Kasumi-1 (cell line): ENCODE data around the gene NTSR1.
"Not testable (repeated sequence)": the region's sequence is repeated elsewhere in the genome, so short reads cannot be mapped to it uniquely, and the experiment has no call there.

Source experiments
- DNase-seq, 2 experiments: peaks; one replicate each; lab custom pipeline; 2025; lab: John Stamatoyannopoulos, UW

The NTSR1 gene

DNA sequence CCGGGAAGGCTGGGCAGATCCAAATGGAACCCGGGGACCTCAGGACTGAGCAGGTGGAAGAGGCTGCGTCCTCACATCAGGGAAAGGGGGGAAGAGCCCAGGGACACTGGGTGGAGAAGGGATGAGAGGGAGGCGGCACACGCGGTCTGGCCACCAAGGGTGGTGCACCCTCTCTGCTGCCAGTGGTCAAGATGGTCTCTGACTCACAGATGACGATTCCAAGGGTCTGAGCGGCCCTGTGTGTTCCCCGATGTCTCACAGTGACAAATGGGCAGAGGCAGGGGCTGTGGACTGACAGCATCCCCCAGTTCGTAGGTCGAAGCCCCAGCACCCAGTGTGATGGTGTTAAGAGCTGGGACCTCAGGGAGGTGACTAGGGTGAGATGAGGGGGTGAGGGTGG, 34.3 kb upstream of the NTSR1 start:
- no peak for DNase-seq

DNA sequence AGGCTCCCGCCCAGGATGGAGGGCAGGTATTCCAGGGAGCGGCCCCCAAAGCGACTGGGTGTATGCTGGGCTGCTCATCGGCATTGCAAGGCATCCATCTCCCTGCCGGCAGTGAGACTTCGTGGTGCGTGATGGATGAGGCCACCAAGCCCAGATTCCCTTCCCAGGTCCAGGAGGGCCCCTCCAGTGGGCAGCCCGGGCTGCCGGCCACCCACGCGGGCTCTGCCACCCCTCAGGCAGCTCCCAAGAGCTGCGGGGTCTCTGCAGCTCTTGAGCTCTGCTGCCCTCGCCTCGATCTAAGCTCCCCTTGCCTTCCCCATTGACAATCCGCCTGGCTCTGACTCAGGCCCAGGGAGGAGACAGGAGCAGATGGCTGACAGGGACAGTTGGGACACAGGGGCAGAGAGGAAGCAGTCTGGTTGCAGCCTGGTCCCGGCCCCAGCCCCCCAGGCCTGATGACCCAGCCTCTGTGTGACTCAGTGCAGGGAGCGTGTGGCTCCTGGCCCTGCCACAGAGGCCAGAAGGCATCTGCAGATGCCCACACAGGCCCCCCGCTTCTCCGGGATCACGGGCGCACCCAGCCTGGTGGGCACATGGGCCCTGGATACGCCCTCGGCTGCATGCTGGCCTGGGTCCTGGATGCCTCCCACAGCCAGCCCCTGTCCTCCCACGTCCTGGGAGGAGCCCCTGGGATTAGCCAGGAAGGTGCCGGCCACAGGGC, 33.3 kb upstream of the NTSR1 start:
- DNase-seq = peak; percentile 94 to 95

GRCh38 chr20:62675877-62676260, 32.8 kb upstream of the NTSR1 start:
- peak; percentile 13 to 38 for DNase-seq

- DNase-seq = no peak
Measured at GRCh38 chr20:62676976-62677375, 31.7 kb upstream of the NTSR1 start.

- DNase-seq = peak in 1 of 2 experiments; percentile 21
Measured at GRCh38 chr20:62677678-62678077, 31.0 kb upstream of the NTSR1 start.

- peak; percentile 92 for DNase-seq
Measured at GRCh38 chr20:62678553-62678952, 30.1 kb upstream of the NTSR1 start.

GRCh38 chr20:62679978-62680589, 28.6 kb upstream of the NTSR1 start:
- DNase-seq = no peak

DNA sequence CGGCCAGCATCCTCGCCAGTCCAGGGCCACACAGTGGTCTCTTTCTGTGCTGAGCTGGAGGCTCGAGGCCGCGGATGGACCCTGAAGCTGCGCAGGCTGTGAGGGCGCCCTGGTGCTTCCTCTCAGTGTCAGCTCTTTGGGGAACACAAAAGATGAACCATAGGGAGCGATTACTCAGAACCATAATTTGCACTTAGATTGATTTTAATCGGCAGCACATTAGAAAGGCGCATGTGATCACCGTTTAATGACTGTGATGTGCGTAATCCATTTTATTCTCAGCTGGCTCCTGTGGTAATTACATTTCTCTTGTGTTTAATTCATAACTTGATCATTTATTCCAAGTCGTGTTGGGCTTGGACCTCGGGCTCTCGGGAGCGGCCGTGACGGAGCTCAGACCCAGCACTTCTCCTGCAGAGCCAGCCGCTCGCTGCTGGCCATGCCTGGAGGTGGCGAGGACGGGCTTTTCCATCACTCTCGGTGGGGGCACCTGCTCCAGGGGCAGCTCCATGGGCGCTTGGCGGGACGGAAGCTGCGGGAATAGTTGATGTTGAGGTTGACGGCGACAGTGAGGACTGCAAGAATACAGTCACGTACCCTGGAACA, 25.6 kb upstream of the NTSR1 start:
- DNase-seq = no peak

- DNase-seq = not testable (repeated sequence)
Measured at GRCh38 chr20:62683660-62684322, 24.8 kb upstream of the NTSR1 start.

DNA sequence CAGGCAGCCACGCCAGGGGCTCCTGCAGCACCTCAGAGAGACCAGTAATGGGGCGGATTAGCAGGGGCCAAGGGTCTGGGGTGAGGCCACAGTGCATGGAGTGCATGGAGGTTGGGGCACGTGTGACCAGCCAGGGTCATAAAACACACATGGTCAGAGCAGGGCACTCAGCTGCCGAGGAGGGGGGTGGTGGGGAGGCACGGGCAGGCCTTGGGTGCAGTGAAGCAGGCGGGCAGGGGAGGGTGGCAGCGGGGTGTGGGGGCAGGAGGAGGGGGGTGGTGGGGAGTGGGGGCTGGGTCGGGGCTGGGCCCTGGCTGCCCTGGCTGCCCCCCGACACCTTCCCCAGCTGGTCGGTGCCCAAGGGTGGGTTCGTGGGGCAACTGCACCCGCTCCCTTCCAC, 23.7 kb upstream of the NTSR1 start:
- DNase-seq = no peak

DNA sequence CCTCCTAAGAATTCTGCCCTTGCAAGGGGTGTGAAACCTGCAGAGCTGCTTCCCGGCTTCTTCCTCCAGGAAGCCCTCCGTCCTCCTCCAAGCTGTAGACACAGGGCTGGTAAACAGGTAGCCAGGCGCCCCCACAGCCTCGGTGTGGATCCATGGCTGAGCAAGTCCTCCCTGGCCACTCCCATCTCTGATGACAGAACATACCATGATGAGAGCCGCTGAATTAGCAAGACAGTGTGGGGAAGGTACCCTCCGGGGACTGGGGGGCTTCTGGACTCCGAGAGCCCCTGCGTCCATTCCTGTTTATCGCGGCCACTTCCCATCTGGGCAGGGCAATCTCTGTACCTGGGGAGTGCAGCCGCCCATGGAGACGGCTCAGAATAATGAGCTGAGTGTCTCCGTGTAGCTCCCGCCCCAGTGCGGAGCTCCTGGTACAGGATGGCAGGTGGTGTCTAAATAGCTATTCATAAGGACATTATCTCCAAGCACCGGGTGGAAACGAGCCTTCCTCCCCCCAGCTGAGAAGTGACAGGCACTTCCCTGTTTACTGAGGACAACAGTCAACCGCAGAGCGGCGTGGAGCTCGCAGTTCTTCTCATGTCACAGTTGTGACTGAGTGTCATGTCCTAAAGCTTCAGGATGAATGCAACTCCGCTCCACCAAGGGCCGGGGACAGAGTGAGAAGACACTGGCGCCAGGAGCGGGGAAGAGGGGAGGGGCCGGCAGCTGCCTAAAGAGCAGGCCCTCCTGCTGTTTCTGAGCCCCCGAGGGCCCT, 22.7 kb upstream of the NTSR1 start:
- peak; percentile 94 to 96 for DNase-seq

- DNase-seq = no peak
Measured at GRCh38 chr20:62686869-62687830, 21.5 kb upstream of the NTSR1 start.

DNA sequence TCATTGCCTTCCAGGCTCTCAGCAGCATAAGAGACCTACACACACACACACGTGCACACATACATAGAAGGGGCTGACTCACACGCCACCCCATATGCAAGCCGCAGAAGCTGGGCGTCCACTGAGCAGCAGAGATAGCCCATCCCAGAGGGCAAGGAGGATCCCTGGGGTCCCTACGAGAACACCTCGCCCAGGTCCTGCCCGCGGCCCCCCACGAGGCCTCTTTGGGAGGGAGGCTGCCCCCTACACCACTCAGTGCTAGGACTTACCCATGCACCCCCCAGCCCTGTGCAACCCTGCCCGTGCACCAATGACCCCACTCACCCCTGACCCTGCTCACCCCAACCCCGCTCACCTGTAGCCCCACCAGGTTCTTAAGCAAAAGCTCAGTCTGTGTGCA, 20.6 kb upstream of the NTSR1 start:
- DNase-seq = no peak

GRCh38 chr20:62688855-62689460, 19.7 kb upstream of the NTSR1 start:
- peak; percentile 14 to 23 for DNase-seq

- DNase-seq = no peak
Measured at GRCh38 chr20:62689861-62690260, 18.8 kb upstream of the NTSR1 start.

GRCh38 chr20:62690261-62690820, 18.3 kb upstream of the NTSR1 start:
- no peak for DNase-seq

GRCh38 chr20:62691487-62691886, 17.1 kb upstream of the NTSR1 start:
- no peak for DNase-seq

DNA sequence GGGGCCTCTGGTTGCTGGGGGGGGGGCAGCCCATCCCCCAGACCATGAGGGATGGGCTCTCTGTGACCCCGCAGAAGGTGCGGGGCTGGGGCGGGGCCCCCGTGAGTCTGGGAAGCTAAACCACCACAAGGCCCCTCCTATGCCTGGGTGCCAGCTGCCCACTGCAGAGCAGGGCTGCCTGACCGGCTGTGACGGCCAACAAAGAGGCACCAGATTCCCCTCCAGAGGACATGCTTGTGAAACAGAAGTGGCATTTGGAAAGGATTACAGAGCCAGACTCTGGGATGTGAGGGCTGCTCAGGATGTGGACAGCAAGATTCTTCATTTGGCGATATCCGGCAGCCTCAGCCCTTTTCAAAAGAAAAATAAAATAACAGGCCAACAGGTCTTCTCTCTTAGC, 16.5 kb upstream of the NTSR1 start:
- no peak for DNase-seq

DNA sequence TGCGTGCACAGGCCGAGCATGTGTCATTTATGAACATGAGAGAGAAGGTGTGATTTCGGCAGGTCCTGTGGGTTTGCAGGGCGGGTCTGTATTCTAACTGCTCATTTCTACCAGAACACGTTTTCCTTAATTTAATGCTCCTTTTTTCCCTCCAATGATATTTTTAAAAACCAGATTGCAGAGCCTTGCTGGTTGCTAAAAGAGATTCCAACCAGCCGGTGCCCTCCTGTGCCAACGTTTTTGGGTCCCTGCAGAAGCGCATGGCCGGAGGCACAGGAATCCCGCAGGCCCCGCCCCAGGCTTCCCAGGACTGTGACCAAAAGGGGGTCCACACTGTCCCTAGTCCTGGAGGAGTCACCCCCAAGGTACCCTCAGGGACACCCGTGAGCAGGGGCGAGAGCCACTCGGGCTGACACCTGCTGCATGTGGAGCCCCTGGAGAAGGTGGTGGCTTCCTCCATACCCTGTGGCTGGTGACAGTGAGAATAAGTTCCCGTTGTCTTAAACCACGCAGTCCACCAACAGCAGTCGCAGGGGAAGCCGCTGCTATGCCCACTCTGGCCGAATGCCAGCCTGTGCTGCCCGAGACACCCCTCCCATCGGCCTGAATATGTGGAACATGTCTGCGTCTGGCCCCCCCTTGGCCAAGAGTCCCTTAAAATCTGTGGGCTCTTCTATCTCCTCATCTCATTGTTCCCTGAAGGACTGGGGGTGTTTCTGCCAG, 15.7 kb upstream of the NTSR1 start:
- no peak for DNase-seq

- DNase-seq = no peak
Measured at GRCh38 chr20:62693524-62693922, 15.1 kb upstream of the NTSR1 start.
